ENCODE measurements around the gene EIF3K.

The EIF3K gene

DNA sequence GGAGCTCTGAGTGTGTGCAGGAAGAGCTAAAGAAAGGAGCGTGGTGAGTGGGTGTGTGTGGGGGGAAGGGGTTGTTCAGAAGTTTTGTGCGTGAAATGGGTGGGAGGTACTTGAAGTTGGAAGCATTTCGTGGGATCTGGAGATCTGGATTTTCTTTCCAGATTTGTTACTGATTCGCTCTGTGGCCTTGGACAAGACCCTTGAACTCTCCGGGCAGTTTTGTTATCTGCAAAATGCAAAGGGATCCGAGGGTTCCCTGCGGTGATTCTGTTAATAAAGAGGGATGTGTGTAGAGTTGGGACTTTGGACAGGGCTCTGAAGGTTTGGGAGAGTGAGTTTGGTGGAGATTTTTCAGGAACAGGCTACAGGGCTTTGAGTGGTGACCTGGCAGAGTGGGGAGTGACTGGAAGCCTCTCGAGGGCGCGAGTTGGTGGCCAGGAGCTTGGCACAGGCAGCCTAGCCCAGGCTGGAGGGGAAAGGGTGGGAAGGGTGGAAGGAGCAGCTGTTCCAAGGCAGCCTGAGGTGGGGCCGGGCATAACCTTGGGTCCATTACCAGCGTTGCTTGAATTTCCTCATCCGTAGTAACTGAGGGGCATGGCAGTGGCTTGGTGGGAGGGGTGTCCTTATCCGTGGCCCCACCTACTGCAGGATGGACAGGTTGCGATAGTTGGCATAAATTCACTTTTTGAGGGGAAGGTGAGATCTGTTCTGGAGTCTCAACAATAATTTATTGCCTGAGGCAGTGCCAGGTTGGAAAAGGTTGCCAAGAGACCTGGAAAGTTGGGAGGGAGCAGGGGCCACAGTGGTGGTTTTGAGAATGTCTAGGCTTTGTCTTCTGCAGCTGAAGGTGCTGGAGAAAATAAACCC, 30.6 kb downstream of the EIF3K start:
- CTCF ChIA-PET, result interaction anchor here (0.8 to 8.0 kb wide), 3 partner anchors 14 to 281 kb away, joined by 3 to 86 read pairs (median 5); partner anchors contain the start of genes MRPS12 and SARS2
- TF ChIP-seq, protein P1, sequence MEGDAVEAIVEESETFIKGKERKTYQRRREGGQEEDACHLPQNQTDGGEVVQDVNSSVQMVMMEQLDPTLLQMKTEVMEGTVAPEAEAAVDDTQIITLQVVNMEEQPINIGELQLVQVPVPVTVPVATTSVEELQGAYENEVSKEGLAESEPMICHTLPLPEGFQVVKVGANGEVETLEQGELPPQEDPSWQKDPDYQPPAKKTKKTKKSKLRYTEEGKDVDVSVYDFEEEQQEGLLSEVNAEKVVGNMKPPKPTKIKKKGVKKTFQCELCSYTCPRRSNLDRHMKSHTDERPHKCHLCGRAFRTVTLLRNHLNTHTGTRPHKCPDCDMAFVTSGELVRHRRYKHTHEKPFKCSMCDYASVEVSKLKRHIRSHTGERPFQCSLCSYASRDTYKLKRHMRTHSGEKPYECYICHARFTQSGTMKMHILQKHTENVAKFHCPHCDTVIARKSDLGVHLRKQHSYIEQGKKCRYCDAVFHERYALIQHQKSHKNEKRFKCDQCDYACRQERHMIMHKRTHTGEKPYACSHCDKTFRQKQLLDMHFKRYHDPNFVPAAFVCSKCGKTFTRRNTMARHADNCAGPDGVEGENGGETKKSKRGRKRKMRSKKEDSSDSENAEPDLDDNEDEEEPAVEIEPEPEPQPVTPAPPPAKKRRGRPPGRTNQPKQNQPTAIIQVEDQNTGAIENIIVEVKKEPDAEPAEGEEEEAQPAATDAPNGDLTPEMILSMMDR (IDR thresholded peaks at IDR 0.05; ENCODE audit: control extremely low read depth, extremely low read depth, low read depth, missing control alignments), result no peak
- POLR2A ChIA-PET, result no interaction called here
- no peak for DNase-seq (ENCODE audit: extremely low spot score)

DNA sequence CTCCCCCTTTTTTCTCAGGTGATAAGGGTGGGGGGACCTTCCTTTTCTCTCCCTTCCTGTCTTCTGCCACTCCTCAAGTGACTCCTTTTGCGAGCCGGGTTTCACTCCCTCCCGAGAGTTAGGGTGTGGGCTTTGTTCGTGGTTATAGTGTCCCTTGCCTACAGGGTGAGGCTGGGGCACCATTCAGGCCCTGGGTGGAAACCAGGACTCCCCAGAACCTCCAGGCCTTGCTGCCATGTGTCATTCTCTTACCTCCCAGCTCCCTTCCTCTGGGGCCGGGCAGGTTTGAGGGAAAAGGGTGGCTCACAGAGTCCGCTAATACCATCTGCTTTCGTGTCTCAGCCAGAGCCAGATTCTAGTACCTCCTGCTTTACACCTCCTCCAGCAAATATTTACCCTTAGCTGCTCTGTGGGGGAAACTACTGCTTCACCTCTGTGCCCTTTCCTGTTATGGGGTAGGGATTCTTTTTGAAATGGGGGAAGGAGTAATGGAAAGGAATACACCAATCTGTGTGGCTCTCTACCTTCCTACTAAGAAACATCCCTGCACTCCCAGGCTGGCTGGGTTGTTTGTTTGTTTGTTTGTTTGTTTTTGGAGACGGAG, 31.3 kb downstream of the EIF3K start:
- ChIA-PET POLR2A (no interaction called here), CTCF (interaction anchor here (0.8 to 8.0 kb wide), 2 partner anchors 15 to 20 kb away, joined by 3 to 86 read pairs; no protein-coding TSS in a partner anchor)
- TF ChIP-seq, protein P1 (IDR thresholded peaks at IDR 0.05; ENCODE audit: control extremely low read depth, extremely low read depth, low read depth, missing control alignments), result no peak
- DNase-seq (ENCODE audit: extremely low spot score), result no peak

DNA sequence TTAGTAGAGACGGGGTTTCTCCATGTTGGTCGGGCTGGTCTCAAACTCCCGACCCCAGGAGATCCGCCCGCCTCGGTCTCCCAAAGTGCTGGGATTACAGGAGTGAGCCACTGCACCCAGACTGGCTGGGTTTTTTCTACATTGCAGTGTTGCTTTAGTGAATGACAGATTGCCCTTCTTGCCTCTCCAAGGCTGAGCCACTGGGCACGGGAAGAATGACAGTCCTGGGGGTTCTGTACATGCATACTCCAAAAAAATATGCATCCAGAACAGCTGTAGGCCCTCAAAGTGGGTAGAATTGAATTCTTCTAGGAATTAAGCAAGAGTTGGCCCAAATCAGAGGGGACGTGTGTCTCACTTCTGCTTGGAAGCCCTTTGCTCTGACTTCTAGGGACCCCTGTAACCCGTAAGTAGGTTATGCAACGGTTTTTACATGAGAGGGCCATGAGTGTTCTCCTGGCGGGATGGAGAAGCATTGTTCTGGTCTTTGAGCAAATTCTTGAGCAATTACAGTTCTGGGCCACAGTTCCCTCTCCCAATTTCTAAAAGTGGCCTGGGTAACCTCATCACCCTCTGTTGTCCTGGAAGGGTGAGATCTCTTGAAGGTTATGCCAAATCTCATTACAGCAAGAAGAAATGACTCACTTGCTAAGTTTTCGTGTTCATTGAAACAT, 32.1 kb downstream of the EIF3K start:
- POLR2A ChIA-PET, result no interaction called here
- CTCF ChIA-PET, result interaction anchor here (1.3 kb wide), 1 partner anchor 23 kb away, joined by 3 read pairs; no protein-coding TSS in a partner anchor
- DNase-seq (ENCODE audit: extremely low spot score), result no peak
- TF ChIP-seq, protein P1 (IDR thresholded peaks at IDR 0.05; ENCODE audit: control extremely low read depth, extremely low read depth, low read depth, missing control alignments), result no peak

DNA sequence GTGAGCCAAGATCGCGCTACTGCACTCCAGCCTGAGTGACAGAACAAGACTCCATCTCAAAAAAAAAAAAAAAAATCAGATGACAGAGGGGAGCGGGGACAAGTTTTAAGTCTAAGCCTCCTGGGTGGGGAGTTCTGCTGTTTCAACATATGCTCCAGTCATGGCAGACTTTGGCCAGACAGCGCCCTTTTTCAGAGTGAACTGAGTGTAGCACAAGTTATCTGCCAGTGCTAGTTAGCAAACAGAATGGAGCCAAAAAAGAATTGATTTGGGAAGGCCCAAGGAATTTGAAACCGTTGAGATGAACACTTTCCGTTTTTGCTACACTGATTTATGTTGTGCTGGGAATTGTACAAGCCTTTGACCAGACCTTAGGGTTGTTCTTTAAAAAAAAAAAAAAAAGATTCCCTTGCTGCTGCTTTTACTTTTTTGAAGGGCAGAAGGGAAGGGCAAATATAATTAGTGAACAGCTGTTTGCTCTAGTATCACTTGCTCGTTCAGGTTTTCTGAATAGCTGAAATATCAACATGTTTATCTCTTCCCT, 34.1 kb downstream of the EIF3K start:
- ChIA-PET POLR2A (interaction anchor here (0.5 to 1.1 kb wide), 2 partner anchors 10 to 19 kb away, joined by 3 read pairs; no protein-coding TSS in a partner anchor), CTCF (interaction anchor here (1.0 to 3.2 kb wide), 3 partner anchors 17 to 109 kb away, joined by 3 to 9 read pairs (median 3); no protein-coding TSS in a partner anchor)
- TF ChIP-seq, protein P1 (IDR thresholded peaks at IDR 0.05; ENCODE audit: control extremely low read depth, extremely low read depth, low read depth, missing control alignments), result no peak
- DNase-seq (ENCODE audit: extremely low spot score), result no peak

DNA sequence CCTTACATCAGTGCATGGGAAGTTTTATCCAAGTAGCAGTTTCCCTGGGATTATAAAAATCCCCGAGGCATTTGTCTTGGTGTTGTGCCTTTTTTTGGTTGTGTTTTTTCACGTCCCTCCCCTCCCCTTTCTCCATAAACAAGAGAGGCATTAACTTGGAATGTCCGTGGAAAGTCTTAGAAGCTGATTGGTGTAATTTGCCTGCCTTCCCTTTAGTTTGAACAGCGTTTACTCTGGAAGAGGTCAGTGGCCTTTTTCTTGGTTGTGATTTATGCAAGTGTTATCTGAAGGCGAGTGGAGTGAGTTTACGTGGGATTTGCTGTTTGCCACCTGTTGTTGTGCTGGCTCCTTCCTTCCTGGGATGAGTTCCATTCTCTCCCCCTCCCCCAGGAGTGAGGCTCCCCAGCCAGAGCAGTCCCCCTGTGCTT, 35.7 kb downstream of the EIF3K start:
- ChIA-PET POLR2A (interaction anchor here (0.7 kb wide), 1 partner anchor 219 kb away, joined by 7 read pairs; no protein-coding TSS in a partner anchor), CTCF (interaction anchor here (3.2 kb wide), 1 partner anchor 18 kb away, joined by 9 read pairs; no protein-coding TSS in a partner anchor)
- DNase-seq (ENCODE audit: extremely low spot score), result no peak
- TF ChIP-seq, protein P1 (IDR thresholded peaks at IDR 0.05; ENCODE audit: control extremely low read depth, extremely low read depth, low read depth, missing control alignments), result no peak

Data from GM10248 (cell line).